HFFc6 (cell line): ENCODE measurements around the gene ACACB. TPM values are rescaled to one million over a fixed set of nuclear protein-coding genes. Genes with fewer than 3 reads are reported as not detected.

Source experiments
- DNase-seq: peaks from one replicate; pipeline ENCODE4 v3.0.0-alpha.2; 2018
- H3K27ac Mint-ChIP-seq: 2 replicates; pipeline ENCODE4 v1.8.0; 2020; ENCODE audit warnings: mild to moderate bottlenecking, mixed read lengths
- H3K27me3 Mint-ChIP-seq: 2 replicates; pipeline ENCODE4 v1.8.0; 2021; ENCODE audit warnings: mild to moderate bottlenecking, moderate library complexity, mixed read lengths; ENCODE audit not compliant: insufficient read depth
- H3K36me3 Mint-ChIP-seq: 2 replicates; pipeline ENCODE4 v1.8.0; 2021; ENCODE audit warnings: low read depth, mixed read lengths
- H3K4me1 Mint-ChIP-seq: 2 replicates; pipeline ENCODE4 v1.8.0; 2020; ENCODE audit warnings: low read depth, mixed read lengths
- H3K4me3 Mint-ChIP-seq: 2 replicates; pipeline ENCODE4 v1.8.0; 2020; ENCODE audit warnings: mild to moderate bottlenecking, moderate library complexity, mixed read lengths
- H3K9me3 Mint-ChIP-seq: 2 replicates; pipeline ENCODE4 v1.8.0; 2020; ENCODE audit warnings: mild to moderate bottlenecking, mixed read lengths
- total RNA-seq, 6 experiments: library from RNA; stranded (reverse); fragmentation: NEBNext Ultra II Directional; extraction: Animal tissue kit (Norgen Biotek cat#: 25700); gene quantifications; 2 replicates in 1 of 6; 3 replicates in 5 of 6; pipeline ENCODE4 v1.2.3, GENCODE V29; 2021
- TF ChIP-seq, protein P1 (sequence below): fragments of 200-600 bp; sonication (generic); IDR thresholded peaks from 2 replicates; pipeline ENCODE4 v1.5.0; 2021; ENCODE audit warnings: antibody characterized with exemption, mild to moderate bottlenecking

ACACB gene
- total RNA-seq, 6 experiments from 2014 or later = 1.0 to 2.1 (median 1.3) TPM

DNA sequence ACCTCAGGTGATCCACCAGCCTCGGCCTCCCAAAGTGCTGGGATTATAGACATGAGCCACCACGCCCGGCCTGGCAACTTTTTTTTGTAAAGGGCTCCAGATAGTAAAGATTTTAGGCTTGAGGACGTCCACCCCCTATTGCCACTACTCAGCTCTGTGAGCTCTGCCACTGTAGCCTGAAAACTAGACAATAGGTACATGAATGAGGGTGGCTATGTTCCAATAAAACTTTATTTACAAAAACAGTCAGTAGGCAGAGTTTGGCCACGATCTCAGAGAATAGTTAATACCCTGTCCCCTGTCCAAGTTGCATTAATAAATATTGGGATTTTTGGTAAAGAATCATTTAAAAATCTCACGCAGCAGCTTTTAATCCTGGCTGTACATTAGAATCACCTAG, 102.6 kb downstream of the ACACB start:
- no peak overlapping the region for H3K27ac Mint-ChIP-seq
- no peaks in the 10 kb centered on the region for H3K27me3 Mint-ChIP-seq
- TF ChIP-seq, protein P1, sequence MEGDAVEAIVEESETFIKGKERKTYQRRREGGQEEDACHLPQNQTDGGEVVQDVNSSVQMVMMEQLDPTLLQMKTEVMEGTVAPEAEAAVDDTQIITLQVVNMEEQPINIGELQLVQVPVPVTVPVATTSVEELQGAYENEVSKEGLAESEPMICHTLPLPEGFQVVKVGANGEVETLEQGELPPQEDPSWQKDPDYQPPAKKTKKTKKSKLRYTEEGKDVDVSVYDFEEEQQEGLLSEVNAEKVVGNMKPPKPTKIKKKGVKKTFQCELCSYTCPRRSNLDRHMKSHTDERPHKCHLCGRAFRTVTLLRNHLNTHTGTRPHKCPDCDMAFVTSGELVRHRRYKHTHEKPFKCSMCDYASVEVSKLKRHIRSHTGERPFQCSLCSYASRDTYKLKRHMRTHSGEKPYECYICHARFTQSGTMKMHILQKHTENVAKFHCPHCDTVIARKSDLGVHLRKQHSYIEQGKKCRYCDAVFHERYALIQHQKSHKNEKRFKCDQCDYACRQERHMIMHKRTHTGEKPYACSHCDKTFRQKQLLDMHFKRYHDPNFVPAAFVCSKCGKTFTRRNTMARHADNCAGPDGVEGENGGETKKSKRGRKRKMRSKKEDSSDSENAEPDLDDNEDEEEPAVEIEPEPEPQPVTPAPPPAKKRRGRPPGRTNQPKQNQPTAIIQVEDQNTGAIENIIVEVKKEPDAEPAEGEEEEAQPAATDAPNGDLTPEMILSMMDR = no peak
- no peaks in the 10 kb centered on the region for H3K4me1 Mint-ChIP-seq
- H3K36me3 Mint-ChIP-seq = no peaks in the 10 kb centered on the region
- no peak for DNase-seq
- H3K9me3 Mint-ChIP-seq = no peaks in the 10 kb centered on the region
- H3K4me3 Mint-ChIP-seq = no peak overlapping the region

DNA sequence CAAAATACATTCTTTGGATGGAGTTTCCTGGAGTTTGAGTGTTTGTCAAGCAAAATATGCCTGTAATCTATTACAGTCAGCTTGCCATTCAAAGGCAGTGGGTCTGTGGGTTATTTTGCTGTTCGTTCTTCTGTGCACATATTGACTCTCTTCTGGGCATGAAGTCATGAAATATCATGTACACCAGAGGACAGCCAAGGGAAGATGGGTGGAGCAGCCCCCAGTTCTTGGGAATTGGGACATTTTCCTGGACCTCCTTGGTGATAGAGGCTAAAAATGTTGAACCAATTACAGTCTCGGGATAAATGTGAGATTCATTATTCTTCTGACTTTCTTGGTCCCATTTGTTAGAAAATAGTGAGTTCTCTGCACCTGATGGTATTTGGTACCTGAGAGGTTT, 103.6 kb downstream of the ACACB start:
- DNase-seq = no peak
- Mint-ChIP-seq H3K27me3 (no peaks in the 10 kb centered on the region), H3K9me3 (no peaks in the 10 kb centered on the region), H3K4me3 (no peak overlapping the region), H3K27ac (no peak overlapping the region), H3K4me1 (no peaks in the 10 kb centered on the region), H3K36me3 (no peaks in the 10 kb centered on the region)
- TF ChIP-seq, protein P1 = no peak

- no peaks in the 10 kb centered on the region for H3K9me3 Mint-ChIP-seq
- H3K4me3 Mint-ChIP-seq = no peak overlapping the region
- no peak for DNase-seq
- H3K27ac Mint-ChIP-seq = no peak overlapping the region
- H3K36me3 Mint-ChIP-seq = no peaks in the 10 kb centered on the region
- H3K27me3 Mint-ChIP-seq = no peaks in the 10 kb centered on the region
- H3K4me1 Mint-ChIP-seq = no peaks in the 10 kb centered on the region
- TF ChIP-seq, protein P1 = no peak
Measured at GRCh38 chr12:109221277-109221931, 105.0 kb downstream of the ACACB start.

DNA sequence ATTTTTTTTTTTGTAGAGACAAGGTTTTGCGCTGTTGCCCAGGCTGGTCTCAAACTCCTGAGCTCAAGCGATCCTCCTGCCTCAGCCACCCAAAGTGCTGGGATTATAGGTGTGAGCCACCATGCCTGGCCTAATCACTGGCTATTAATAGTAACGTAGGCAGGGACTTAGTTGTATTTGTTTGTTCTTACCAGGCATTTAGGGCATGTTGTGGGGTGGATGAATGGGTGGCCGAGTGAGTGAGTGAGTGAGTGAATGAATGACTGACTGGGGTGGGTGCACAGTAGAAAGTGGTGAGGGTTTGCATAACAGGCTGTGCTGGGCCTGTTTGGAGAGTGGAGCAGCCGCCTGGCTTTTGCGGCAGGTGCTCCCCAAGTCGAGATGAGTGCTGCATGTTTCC, 105.7 kb downstream of the ACACB start:
- Mint-ChIP-seq H3K27me3 (no peaks in the 10 kb centered on the region), H3K9me3 (no peaks in the 10 kb centered on the region), H3K4me3 (no peak overlapping the region), H3K36me3 (no peaks in the 10 kb centered on the region), H3K4me1 (no peaks in the 10 kb centered on the region), H3K27ac (no peak overlapping the region)
- DNase-seq = no peak
- TF ChIP-seq, protein P1 = no peak

- Mint-ChIP-seq H3K9me3 (no peaks in the 10 kb centered on the region), H3K4me1 (no peaks in the 10 kb centered on the region), H3K36me3 (no peaks in the 10 kb centered on the region), H3K27me3 (no peaks in the 10 kb centered on the region), H3K27ac (no peak overlapping the region), H3K4me3 (no peak overlapping the region)
- DNase-seq = no peak
- TF ChIP-seq, protein P1 = no peak
Measured at GRCh38 chr12:109222496-109222895, 106.1 kb downstream of the ACACB start.
